PC-9 (cell line): ENCODE data around the gene FCGBP. TPM values are rescaled to one million over a fixed set of nuclear protein-coding genes. Genes with fewer than 3 reads are reported as not detected.

Experiments
- BruUV-seq: library from RNA; stranded (reverse); fragments of 400-500 nt; replicated peaks from 2 replicates; lab custom pipeline; 2021; lab: Mats Ljungman, UMichigan
- CTCF ChIA-PET: fragments of 300-600 bp; sonication (Branson Sonifier 250); formaldehyde crosslinking; loops from one replicate; lab custom pipeline; 2022; ENCODE audit warnings: antibody characterized with exemption; lab: Charles Lee
- POLR2A ChIA-PET: fragments of 300-600 bp; sonication (Branson Sonifier 250); formaldehyde crosslinking; loops from one replicate; lab custom pipeline; 2022; ENCODE audit warnings: antibody characterized with exemption; ENCODE audit not compliant: unreplicated experiment; lab: Charles Lee
- DNase-seq, 2 experiments: peaks; one replicate each; pipeline versions ENCODE4 v3.0.0 to v3.0.0-alpha.2; 2015 to 2022; ENCODE audit warnings: mixed read lengths in 1 of 2
- H2AFZ ChIP-seq: fragments of 200-600 bp; sonication (generic); 2 replicates; pipeline ENCODE4 v1.8.1; 2017; ENCODE audit warnings: antibody characterized with exemption
- H3F3A ChIP-seq: fragments of 200-600 bp; sonication (generic); 2 replicates; pipeline ENCODE4 v1.8.1; 2017; ENCODE audit warnings: antibody characterized with exemption, mild to moderate bottlenecking, low read depth; ENCODE audit not compliant: insufficient read depth
- H3K27ac ChIP-seq: fragments of 200-600 bp; sonication (generic); 2 replicates; pipeline ENCODE4 v1.6.1; 2016; ENCODE audit warnings: mixed run types
- H3K27me3 ChIP-seq: fragments of 200-600 bp; sonication (generic); 2 replicates; pipeline ENCODE4 v1.6.1; 2016; ENCODE audit warnings: low read depth, mixed run types; ENCODE audit not compliant: insufficient read depth
- H3K36me3 ChIP-seq: fragments of 200-600 bp; sonication (generic); 2 replicates; pipeline ENCODE4 v1.6.1; 2016; ENCODE audit warnings: low read depth, mixed run types
- H3K4me1 ChIP-seq: fragments of 200-600 bp; sonication (generic); replicated peaks from 2 replicates; pipeline ENCODE4 v1.6.1; 2016; ENCODE audit warnings: mixed run types; ENCODE audit not compliant: insufficient read depth
- H3K4me2 ChIP-seq: fragments of 200-600 bp; sonication (generic); 2 replicates; pipeline ENCODE4 v1.6.1; 2017; ENCODE audit warnings: mixed run types
- H3K4me3 ChIP-seq: fragments of 200-600 bp; sonication (generic); 2 replicates; pipeline ENCODE4 v1.6.1; 2016; ENCODE audit warnings: mixed run types
- H3K79me2 ChIP-seq: fragments of 200-600 bp; sonication (generic); 2 replicates; pipeline ENCODE4 v1.6.1; 2017; ENCODE audit warnings: low read depth, mixed run types
- H3K9me2 ChIP-seq: fragments of 200-600 bp; sonication (generic); 2 replicates; pipeline ENCODE4 v1.8.1; 2017; ENCODE audit warnings: mild to moderate bottlenecking; ENCODE audit not compliant: insufficient read depth
- H3K9me3 ChIP-seq: fragments of 200-600 bp; sonication (generic); 2 replicates; pipeline ENCODE4 v1.8.1; 2016; ENCODE audit warnings: low read depth; ENCODE audit not compliant: insufficient read depth
- H4K20me1 ChIP-seq: fragments of 200-600 bp; sonication (generic); 2 replicates; pipeline ENCODE4 v1.8.1; 2017; ENCODE audit not compliant: insufficient read depth
- EZH2 ChIP-seq: fragments of 200-600 bp; sonication (generic); IDR thresholded peaks from 2 replicates; pipeline ENCODE4 v1.8.0; 2017; ENCODE audit warnings: antibody characterized with exemption, low read depth
- intact Hi-C: fragments of 100-400 bp; cut with micrococcal nuclease; formaldehyde crosslinking; loops from one replicate; pipeline ENCODE4 v1.10.0; 2022; ENCODE audit not compliant: unreplicated experiment
- total RNA-seq: library from RNA; stranded (reverse); gene quantifications from 2 replicates; pipeline ENCODE4 v1.2.3, GENCODE V29; 2021
- TF ChIP-seq, protein P1 (sequence below): fragments of 200-600 bp; sonication (generic); conservative IDR thresholded peaks from 2 replicates; pipeline ENCODE4 v1.6.1; 2017; ENCODE audit warnings: mixed run types, antibody characterized with exemption, mild to moderate bottlenecking, moderate library complexity

FCGBP gene
- total RNA-seq, 1 experiment from 2014 or later, result 5.8 TPM

GRCh38 chr19:39940221-39940833 lies 5.9 kb upstream of the FCGBP start:
- H3K36me3 ChIP-seq, result no peaks in the 10 kb centered on the region
- no peaks in the 10 kb centered on the region for H3K9me2 ChIP-seq
- TF ChIP-seq EZH2, result no peak
- TF ChIP-seq, protein P1, sequence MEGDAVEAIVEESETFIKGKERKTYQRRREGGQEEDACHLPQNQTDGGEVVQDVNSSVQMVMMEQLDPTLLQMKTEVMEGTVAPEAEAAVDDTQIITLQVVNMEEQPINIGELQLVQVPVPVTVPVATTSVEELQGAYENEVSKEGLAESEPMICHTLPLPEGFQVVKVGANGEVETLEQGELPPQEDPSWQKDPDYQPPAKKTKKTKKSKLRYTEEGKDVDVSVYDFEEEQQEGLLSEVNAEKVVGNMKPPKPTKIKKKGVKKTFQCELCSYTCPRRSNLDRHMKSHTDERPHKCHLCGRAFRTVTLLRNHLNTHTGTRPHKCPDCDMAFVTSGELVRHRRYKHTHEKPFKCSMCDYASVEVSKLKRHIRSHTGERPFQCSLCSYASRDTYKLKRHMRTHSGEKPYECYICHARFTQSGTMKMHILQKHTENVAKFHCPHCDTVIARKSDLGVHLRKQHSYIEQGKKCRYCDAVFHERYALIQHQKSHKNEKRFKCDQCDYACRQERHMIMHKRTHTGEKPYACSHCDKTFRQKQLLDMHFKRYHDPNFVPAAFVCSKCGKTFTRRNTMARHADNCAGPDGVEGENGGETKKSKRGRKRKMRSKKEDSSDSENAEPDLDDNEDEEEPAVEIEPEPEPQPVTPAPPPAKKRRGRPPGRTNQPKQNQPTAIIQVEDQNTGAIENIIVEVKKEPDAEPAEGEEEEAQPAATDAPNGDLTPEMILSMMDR, result no peak
- no peak overlapping the region for H3K27ac ChIP-seq
- intact Hi-C loops, result no loop called here
- CTCF ChIA-PET, result no interaction called here
- no peak overlapping the region for H3K4me3 ChIP-seq
- H2AFZ ChIP-seq, result no peak overlapping the region
- H3K4me1 ChIP-seq, result peaks cover 41% of the 10 kb centered on the region
- no TSS peak for BruUV-seq
- POLR2A ChIA-PET, result interaction anchor here (0.6 kb wide), 1 partner anchor 138 kb away, joined by 3 read pairs; no protein-coding TSS in a partner anchor
- no peaks in the 10 kb centered on the region for H3K79me2 ChIP-seq
- peaks cover 13% of the 10 kb centered on the region; the same call in 1 of the 2 replicates for H3F3A ChIP-seq
- H4K20me1 ChIP-seq, result no peaks in the 10 kb centered on the region
- H3K4me2 ChIP-seq, result no peak overlapping the region
- DNase-seq, result no peak
- peaks cover 6% of the 10 kb centered on the region; the same call in 1 of the 2 replicates for H3K9me3 ChIP-seq
- no peaks in the 10 kb centered on the region for H3K27me3 ChIP-seq

GRCh38 chr19:39939556-39939955 lies 5.1 kb upstream of the FCGBP start:
- no peak overlapping the region for H3K27ac ChIP-seq
- H3F3A ChIP-seq, result peaks cover 12% of the 10 kb centered on the region; the same call in 1 of the 2 replicates
- H3K4me1 ChIP-seq, result peaks cover 39% of the 10 kb centered on the region
- H2AFZ ChIP-seq, result no peak overlapping the region
- no peaks in the 10 kb centered on the region for H3K79me2 ChIP-seq
- intact Hi-C loops, result no loop called here
- H3K27me3 ChIP-seq, result no peaks in the 10 kb centered on the region
- no peak overlapping the region for H3K4me2 ChIP-seq
- CTCF ChIA-PET, result no interaction called here
- no peaks in the 10 kb centered on the region for H3K36me3 ChIP-seq
- no peaks in the 10 kb centered on the region for H3K9me2 ChIP-seq
- no TSS peak for BruUV-seq
- H4K20me1 ChIP-seq, result no peaks in the 10 kb centered on the region
- DNase-seq, result no peak
- no peak overlapping the region for H3K4me3 ChIP-seq
- TF ChIP-seq, protein P1, result no peak
- no peak for TF ChIP-seq EZH2
- H3K9me3 ChIP-seq, result peaks cover 6% of the 10 kb centered on the region; the same call in 1 of the 2 replicates
- POLR2A ChIA-PET, result interaction anchor here (0.6 kb wide), 1 partner anchor 138 kb away, joined by 3 read pairs; no protein-coding TSS in a partner anchor

DNA sequence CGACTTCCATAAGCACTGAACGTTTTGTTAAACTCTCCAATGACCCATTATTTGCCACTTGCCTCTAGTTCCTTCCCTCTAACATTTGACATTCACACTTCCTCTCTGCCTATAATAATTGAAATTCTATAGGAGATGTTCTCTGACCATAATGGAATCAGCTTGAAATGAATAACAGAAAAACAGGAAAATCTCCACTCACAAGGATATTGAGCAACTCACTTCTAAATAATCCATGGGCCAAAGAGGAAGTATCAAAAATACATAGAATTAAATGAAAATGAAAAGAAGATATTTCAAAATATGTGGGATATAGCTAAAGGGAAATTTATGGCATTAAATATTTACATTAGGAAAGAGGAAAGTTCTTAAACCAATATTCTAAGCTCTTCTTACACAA lies 3.4 kb upstream of the FCGBP start:
- Histone ChIP-seq H3K36me3 (no peaks in the 10 kb centered on the region), H3K4me2 (no peak overlapping the region), H4K20me1 (no peaks in the 10 kb centered on the region), H2AFZ (no peak overlapping the region), H3K4me3 (no peak overlapping the region), H3K27ac (no peak overlapping the region), H3K9me2 (no peaks in the 10 kb centered on the region), H3K27me3 (no peaks in the 10 kb centered on the region), H3F3A (peaks cover 6% of the 10 kb centered on the region; the same call in 1 of the 2 replicates), H3K79me2 (no peaks in the 10 kb centered on the region), H3K9me3 (peaks cover 6% of the 10 kb centered on the region; the same call in 1 of the 2 replicates), H3K4me1 (peaks cover 24% of the 10 kb centered on the region)
- ChIA-PET CTCF (no interaction called here), POLR2A (interaction anchor here (0.6 kb wide), 1 partner anchor 594 kb away, joined by 7 read pairs; no protein-coding TSS in a partner anchor)
- DNase-seq, result no peak
- no TSS peak for BruUV-seq
- TF ChIP-seq, protein P1, result no peak
- TF ChIP-seq EZH2, result no peak
- intact Hi-C loops, result no loop called here
